HepG2 (cell line): ENCODE results near the gene DST. TPM values are rescaled to one million over a fixed set of nuclear protein-coding genes. Genes with fewer than 3 reads are reported as not detected.

Experiments
- AKAP8 ChIP-seq: sonication (generic); formaldehyde crosslinking; IDR thresholded peaks from 2 replicates; pipeline ENCODE4 v1.5.1; 2020; ENCODE audit warnings: mild to moderate bottlenecking, missing genetic modification reagents
- ASH2L ChIP-seq: fragments of 300-600, 200-600 bp; sonication (generic); IDR thresholded peaks from 2 replicates; pipeline ENCODE4 v1.7.0; 2017; ENCODE audit warnings: low read depth, mild to moderate bottlenecking, moderate library complexity, mixed read lengths, low read length; ENCODE audit not compliant: insufficient read length
- ATF1 ChIP-seq: IDR thresholded peaks from 2 replicates; pipeline ENCODE4 v1.6.1; 2016; ENCODE audit warnings: mild to moderate bottlenecking, control low read depth
- CEBPG ChIP-seq: IDR thresholded peaks from 2 replicates; pipeline ENCODE4 v1.6.1; 2016
- FOXA1 ChIP-seq, 2 experiments: fragments of 450-650 bp in 1 of 2; sonication (generic) in 1 of 2; formaldehyde crosslinking in 1 of 2; IDR thresholded peaks; 2 replicates each; pipeline versions ENCODE4 v1.4.0 to v1.6.1; 2016 to 2020; ENCODE audit warnings: missing genetic modification reagents in 1 of 2
- FOXP1 ChIP-seq, 2 experiments: fragments of 450-650 bp in 1 of 2; IDR thresholded peaks; 2 replicates each; pipeline ENCODE4 v1.6.1; 2017 to 2018; ENCODE audit warnings: antibody characterized with exemption in 1 of 2
- FOXP4 ChIP-seq: sonication (generic); formaldehyde crosslinking; IDR thresholded peaks from 2 replicates; pipeline ENCODE4 v1.4.0; 2020; ENCODE audit warnings: missing genetic modification reagents
- HNF1B ChIP-seq: sonication (generic); formaldehyde crosslinking; IDR thresholded peaks from 2 replicates; pipeline ENCODE4 v1.5.1; 2020; ENCODE audit warnings: mild to moderate bottlenecking, moderate library complexity, missing genetic modification reagents
- HOMEZ ChIP-seq: IDR thresholded peaks from 2 replicates; pipeline ENCODE4 v1.6.1; 2016; ENCODE audit warnings: low read depth
- HOXA5 ChIP-seq: sonication (generic); formaldehyde crosslinking; IDR thresholded peaks from 2 replicates; pipeline ENCODE4 v1.4.0; 2020; ENCODE audit warnings: missing genetic modification reagents
- ISL2 ChIP-seq: sonication (generic); formaldehyde crosslinking; IDR thresholded peaks from 2 replicates; pipeline ENCODE4 v1.5.0; 2020; ENCODE audit warnings: missing genetic modification reagents
- MLLT10 ChIP-seq: sonication (generic); formaldehyde crosslinking; IDR thresholded peaks from 2 replicates; pipeline ENCODE4 v1.4.0; 2020; ENCODE audit warnings: missing genetic modification reagents
- NFIC ChIP-seq: IDR thresholded peaks from 2 replicates; pipeline ENCODE4 v1.6.1; 2012; ENCODE audit warnings: mild to moderate bottlenecking, low read length, inconsistent platforms
- PAWR ChIP-seq: sonication (generic); formaldehyde crosslinking; IDR thresholded peaks from 2 replicates; pipeline ENCODE4 v1.4.0; 2020; ENCODE audit warnings: missing genetic modification reagents, mild to moderate bottlenecking, borderline replicate concordance
- POLR2A ChIP-seq, 2 experiments: IDR thresholded peaks; 2 replicates each; pipeline ENCODE4 v1.6.1; 2011; ENCODE audit warnings: low read depth in 2 of 2, low read length in 2 of 2, mild to moderate bottlenecking in 1 of 2, moderate library complexity in 1 of 2; ENCODE audit not compliant: insufficient read depth in 1 of 2
- RARA ChIP-seq: IDR thresholded peaks from 2 replicates; pipeline ENCODE4 v1.6.1; 2016; ENCODE audit warnings: missing genetic modification reagents, missing compliant biosample characterization
- SOX13 ChIP-seq, 3 experiments: fragments of 450-650 bp in 1 of 3; sonication (generic) in 1 of 3; formaldehyde crosslinking in 1 of 3; IDR thresholded peaks in 2 of 3; conservative IDR thresholded peaks in 1 of 3; 2 replicates each; pipeline versions ENCODE4 v1.5.0 to v1.6.1; 2016 to 2020; ENCODE audit warnings: antibody characterized with exemption in 1 of 3, mild to moderate bottlenecking in 1 of 3, missing compliant biosample characterization in 1 of 3, missing genetic modification reagents in 1 of 3, moderate library complexity in 1 of 3
- SOX5 ChIP-seq: IDR thresholded peaks from 2 replicates; pipeline ENCODE4 v1.6.1; 2016; ENCODE audit warnings: borderline replicate concordance
- ZNF891 ChIP-seq: sonication (generic); formaldehyde crosslinking; IDR thresholded peaks from 2 replicates; pipeline ENCODE4 v1.5.0; 2020; ENCODE audit warnings: mild to moderate bottlenecking, missing genetic modification reagents
- polyA plus RNA-seq, 8 experiments: library from polyadenylated mRNA; depleted of rRNA in 3 of 8; stranded (reverse) in 7 of 8; unstranded in 1 of 8; fragments of >200 nt; fragmentation: Illumina TruSeq in 4 of 8; extraction: Trizol in 4 of 8; gene quantifications; 2 replicates each; pipeline versions ENCODE4 v1.2.1 to v1.2.3, GENCODE V29; 2011 to 2016; ENCODE audit warnings: low read depth in 4 of 8, missing spikeins in 1 of 8, mixed read lengths in 1 of 8; ENCODE audit not compliant: insufficient read depth in 1 of 8
- total RNA-seq, 5 experiments: library from RNA; depleted of rRNA; stranded (reverse); fragments of >200 nt; fragmentation: Illumina TruSeq; extraction: Trizol; gene quantifications; 2 replicates each; pipeline ENCODE4 v1.2.3, GENCODE V29; 2016; ENCODE audit warnings: low read depth in 1 of 5
- TF ChIP-seq, protein P1 (sequence below): IDR thresholded peaks from 2 replicates; pipeline ENCODE4 v1.6.1; 2016; ENCODE audit warnings: mild to moderate bottlenecking
- TF ChIP-seq, protein P2 (sequence below): IDR thresholded peaks from 2 replicates; pipeline ENCODE4 v1.6.1; 2012; ENCODE audit warnings: low read depth, low read length, improper control_type of control experiment

The DST gene
- total and polyA plus RNA-seq, 2 of the 13 experiments (the other 11 are each of a cell fraction or from before 2014, with no cell fraction given), result 64.4 to 89.0 TPM

DNA sequence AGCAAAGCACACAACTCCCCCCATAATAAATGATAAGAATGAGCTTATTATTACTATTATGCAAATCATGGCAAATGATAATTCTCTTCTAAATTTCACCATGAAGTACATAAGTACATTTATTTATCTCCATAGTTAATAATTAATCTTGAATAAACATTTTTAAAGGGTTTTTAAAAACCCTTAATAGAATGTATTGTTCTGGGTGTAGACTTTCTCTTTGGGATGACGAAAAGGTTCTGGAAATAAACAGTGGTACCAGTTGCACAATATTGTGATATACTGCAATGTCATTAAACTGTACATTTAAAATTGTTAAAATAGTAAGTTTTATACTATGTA, 18.0 kb downstream of the DST start (continued):
- no peak for TF ChIP-seq FOXP1 (IDR thresholded peaks at IDR 0.05)
- TF ChIP-seq FOXP1 (CRISPR knock-in tag; IDR thresholded peaks at IDR 0.05), result peak; percentile 75; the same call in 1 of the 2 replicates
- no peak for TF ChIP-seq AKAP8 (CRISPR knock-in tag)
- TF ChIP-seq RARA, result no peak
- TF ChIP-seq CEBPG (CRISPR knock-in tag), result peak; percentile 92
- TF ChIP-seq, protein P1, sequence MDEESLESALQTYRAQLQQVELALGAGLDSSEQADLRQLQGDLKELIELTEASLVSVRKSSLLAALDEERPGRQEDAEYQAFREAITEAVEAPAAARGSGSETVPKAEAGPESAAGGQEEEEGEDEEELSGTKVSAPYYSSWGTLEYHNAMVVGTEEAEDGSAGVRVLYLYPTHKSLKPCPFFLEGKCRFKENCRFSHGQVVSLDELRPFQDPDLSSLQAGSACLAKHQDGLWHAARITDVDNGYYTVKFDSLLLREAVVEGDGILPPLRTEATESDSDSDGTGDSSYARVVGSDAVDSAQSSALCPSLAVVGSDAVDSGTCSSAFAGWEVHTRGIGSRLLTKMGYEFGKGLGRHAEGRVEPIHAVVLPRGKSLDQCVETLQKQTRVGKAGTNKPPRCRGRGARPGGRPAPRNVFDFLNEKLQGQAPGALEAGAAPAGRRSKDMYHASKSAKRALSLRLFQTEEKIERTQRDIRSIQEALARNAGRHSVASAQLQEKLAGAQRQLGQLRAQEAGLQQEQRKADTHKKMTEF (CRISPR knock-in tag), result peak; percentile 24; the same call in 1 of the 2 replicates
- no peak for TF ChIP-seq HNF1B (CRISPR knock-in tag)
- TF ChIP-seq MLLT10 (CRISPR knock-in tag), result no peak
- TF ChIP-seq NFIC, result peak; percentile 68; the same call in 1 of the 2 replicates
- no peak for TF ChIP-seq PAWR (CRISPR knock-in tag)
- no peak for TF ChIP-seq SOX13 (IDR thresholded peaks at IDR 0.05)
- TF ChIP-seq SOX13 (CRISPR knock-in tag; conservative IDR thresholded peaks at IDR 0.05 in 1 of 2, IDR thresholded peaks at IDR 0.05 in 1 of 2), result peak in 1 of 2 experiments; percentile 91; a peak in 2 of 4 replicates
- TF ChIP-seq ASH2L, result peak; percentile 89
- no peak for TF ChIP-seq POLR2A (IDR thresholded peaks at IDR 0.05; ENCODE audit: insufficient read depth in 1 of 2, low read depth in 2 of 2, low read length in 2 of 2)
- TF ChIP-seq FOXP4 (CRISPR knock-in tag), result 0 out of 2 replicates have a peak, but pooled peaks have one; percentile 15
- peak; percentile 30; the same call in 1 of the 2 replicates for TF ChIP-seq ATF1 (CRISPR knock-in tag)
- no peak for TF ChIP-seq ZNF891 (CRISPR knock-in tag)
- no peak for TF ChIP-seq HOMEZ (CRISPR knock-in tag)
- TF ChIP-seq ISL2 (CRISPR knock-in tag), result no peak
- TF ChIP-seq SOX5 (CRISPR knock-in tag), result peak; percentile 91; the same call in 1 of the 2 replicates
- TF ChIP-seq, protein P2, sequence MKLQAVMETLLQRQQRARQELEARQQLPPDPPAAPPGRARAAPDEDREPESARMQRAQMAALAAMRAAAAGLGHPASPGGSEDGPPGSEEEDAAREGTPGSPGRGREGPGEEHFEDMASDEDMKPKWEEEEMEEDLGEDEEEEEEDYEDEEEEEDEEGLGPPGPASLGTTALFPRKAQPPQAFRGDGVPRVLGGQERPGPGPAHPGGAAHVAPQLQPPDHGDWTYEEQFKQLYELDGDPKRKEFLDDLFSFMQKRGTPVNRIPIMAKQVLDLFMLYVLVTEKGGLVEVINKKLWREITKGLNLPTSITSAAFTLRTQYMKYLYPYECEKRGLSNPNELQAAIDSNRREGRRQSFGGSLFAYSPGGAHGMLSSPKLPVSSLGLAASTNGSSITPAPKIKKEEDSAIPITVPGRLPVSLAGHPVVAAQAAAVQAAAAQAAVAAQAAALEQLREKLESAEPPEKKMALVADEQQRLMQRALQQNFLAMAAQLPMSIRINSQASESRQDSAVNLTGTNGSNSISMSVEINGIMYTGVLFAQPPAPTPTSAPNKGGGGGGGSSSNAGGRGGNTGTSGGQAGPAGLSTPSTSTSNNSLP, result 0 out of 2 replicates have a peak, but pooled peaks have one; percentile 52
- TF ChIP-seq HOXA5 (CRISPR knock-in tag), result no peak
- TF ChIP-seq FOXA1 (IDR thresholded peaks at IDR 0.05), result no peak
- peak; percentile 48; the same call in 1 of the 2 replicates for TF ChIP-seq FOXA1 (CRISPR knock-in tag; IDR thresholded peaks at IDR 0.05)
